Measurements from ENCODE around the gene CPNE4.

DNA sequence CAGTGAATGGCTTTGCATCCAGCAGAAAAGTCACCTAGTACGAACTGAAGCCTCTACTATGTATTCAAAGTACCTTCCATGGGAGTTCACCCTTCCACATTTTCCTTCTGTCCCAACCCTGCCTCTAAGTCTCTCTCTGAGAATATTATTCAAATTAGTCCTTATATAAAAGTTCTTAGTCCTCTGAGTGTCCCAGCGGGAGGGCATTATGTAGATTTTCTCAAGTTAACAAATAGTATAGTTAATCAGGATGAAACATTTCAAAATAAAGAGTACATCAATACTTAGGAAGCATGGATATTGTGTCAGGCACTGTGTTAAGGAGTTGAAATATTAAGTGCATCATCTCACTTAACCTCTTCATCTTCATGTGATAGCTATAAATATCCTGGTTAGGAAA lies 223.3 kb downstream of the CPNE4 start:
- TF ChIP-seq, protein P1, sequence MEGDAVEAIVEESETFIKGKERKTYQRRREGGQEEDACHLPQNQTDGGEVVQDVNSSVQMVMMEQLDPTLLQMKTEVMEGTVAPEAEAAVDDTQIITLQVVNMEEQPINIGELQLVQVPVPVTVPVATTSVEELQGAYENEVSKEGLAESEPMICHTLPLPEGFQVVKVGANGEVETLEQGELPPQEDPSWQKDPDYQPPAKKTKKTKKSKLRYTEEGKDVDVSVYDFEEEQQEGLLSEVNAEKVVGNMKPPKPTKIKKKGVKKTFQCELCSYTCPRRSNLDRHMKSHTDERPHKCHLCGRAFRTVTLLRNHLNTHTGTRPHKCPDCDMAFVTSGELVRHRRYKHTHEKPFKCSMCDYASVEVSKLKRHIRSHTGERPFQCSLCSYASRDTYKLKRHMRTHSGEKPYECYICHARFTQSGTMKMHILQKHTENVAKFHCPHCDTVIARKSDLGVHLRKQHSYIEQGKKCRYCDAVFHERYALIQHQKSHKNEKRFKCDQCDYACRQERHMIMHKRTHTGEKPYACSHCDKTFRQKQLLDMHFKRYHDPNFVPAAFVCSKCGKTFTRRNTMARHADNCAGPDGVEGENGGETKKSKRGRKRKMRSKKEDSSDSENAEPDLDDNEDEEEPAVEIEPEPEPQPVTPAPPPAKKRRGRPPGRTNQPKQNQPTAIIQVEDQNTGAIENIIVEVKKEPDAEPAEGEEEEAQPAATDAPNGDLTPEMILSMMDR (IDR thresholded peaks at IDR 0.05): no peak
- no peak for TF ChIP-seq POLR2A (IDR thresholded peaks at IDR 0.05)
